ENCODE data around the gene AKAP11. TPM values are rescaled to one million over a fixed set of nuclear protein-coding genes. Genes with fewer than 3 reads are reported as not detected.
A peak's percentile ranks its signal among the peaks of the same experiment; 100 is the strongest.

The AKAP11 gene
- polyA plus RNA-seq, 1 experiment, result 29.8 TPM

DNA sequence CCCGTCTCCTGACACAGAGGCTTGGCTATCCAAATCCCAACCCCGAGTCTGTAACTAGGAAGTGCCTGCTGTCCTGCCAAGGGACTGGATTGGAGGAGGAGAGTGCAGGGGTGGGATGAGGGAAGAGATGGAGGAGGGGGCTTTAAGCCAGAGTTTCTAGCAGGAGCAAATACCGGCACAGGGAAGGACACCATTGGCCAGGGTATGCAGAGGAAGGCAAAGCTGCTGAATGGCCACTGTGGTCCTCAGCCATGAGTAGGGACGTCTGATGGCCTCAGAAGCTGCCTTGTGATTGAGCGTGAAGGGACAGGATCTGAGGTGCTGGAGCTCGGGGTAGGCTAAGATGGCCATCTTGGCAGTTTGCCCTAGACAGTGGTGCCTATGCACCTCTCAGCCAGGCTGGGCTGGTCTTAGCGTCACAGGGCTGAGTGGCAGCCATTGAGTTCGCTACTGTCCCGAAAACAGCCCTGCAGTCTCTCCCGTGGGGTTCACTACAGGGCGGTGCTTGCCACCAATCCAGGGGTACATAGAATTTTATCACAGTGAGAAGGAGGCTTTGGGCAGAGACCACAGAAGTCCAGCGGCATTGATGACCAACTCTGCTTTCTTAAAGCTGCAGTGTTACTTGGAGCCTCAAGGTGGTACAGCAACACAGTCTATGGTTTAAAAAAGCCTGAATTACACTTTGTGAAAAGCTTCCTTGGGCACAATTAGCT, 61.8 kb downstream of the AKAP11 start:
- POLR2A ChIA-PET, result no interaction called here
- H3K4me3 ChIP-seq (ENCODE audit: low read depth, low read length), result no peak overlapping the region
- no peaks in the 10 kb centered on the region for H3K27me3 ChIP-seq (ENCODE audit: control insufficient read depth, insufficient read depth, low read length)
- H3K27ac ChIP-seq (ENCODE audit: low read depth, low read length), result no peak overlapping the region
- peak; percentile 58 for TF ChIP-seq CTCF (IDR thresholded peaks at IDR 0.05; ENCODE audit: low read depth, low read length)
- no peaks in the 10 kb centered on the region for H3K9me3 ChIP-seq (ENCODE audit: control insufficient read depth, insufficient read depth, low read length)
- no peak for DNase-seq (ENCODE audit: low read depth, low spot score)
- CTCF ChIA-PET, result interaction anchor here (0.6 to 1.4 kb wide), 2 partner anchors 146 to 585 kb away, joined by 3 to 4 read pairs; no protein-coding TSS in a partner anchor

DNA sequence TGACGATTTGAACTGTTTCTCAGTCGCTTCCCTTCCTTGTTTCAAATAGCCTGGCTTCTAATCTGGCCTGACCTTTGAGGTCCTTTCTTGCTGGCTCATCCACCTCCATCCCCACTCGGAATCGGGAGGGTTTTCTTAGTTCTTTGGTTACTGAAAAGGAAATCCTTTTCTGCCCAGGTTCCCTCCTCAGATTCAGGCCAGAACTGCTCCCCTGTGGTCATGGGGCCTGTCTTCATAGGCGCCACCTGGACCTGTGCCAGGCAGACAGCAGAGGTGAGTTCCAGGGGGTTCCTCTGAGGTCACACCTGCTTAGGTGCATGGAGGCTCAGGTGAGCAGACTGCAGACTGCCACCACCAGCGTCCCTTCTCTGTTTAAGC, 62.4 kb downstream of the AKAP11 start:
- POLR2A ChIA-PET, result no interaction called here
- no peak for TF ChIP-seq CTCF (IDR thresholded peaks at IDR 0.05; ENCODE audit: low read depth, low read length)
- Histone ChIP-seq H3K27me3 (ENCODE audit: control insufficient read depth, insufficient read depth, low read length) (no peaks in the 10 kb centered on the region), H3K4me3 (ENCODE audit: low read depth, low read length) (no peak overlapping the region), H3K27ac (ENCODE audit: low read depth, low read length) (no peak overlapping the region), H3K9me3 (ENCODE audit: control insufficient read depth, insufficient read depth, low read length) (no peaks in the 10 kb centered on the region)
- CTCF ChIA-PET, result interaction anchor here (0.6 to 1.4 kb wide), 2 partner anchors 146 to 584 kb away, joined by 3 to 4 read pairs; no protein-coding TSS in a partner anchor
- DNase-seq (ENCODE audit: low read depth, low spot score), result no peak

GRCh38 chr13:42337808-42338600, 66.1 kb downstream of the AKAP11 start:
- no peak overlapping the region for H3K4me3 ChIP-seq (ENCODE audit: low read depth, low read length)
- no peak for TF ChIP-seq CTCF (IDR thresholded peaks at IDR 0.05; ENCODE audit: low read depth, low read length)
- ChIA-PET CTCF (no interaction called here), POLR2A (no interaction called here)
- no peak overlapping the region for H3K27ac ChIP-seq (ENCODE audit: low read depth, low read length)
- H3K9me3 ChIP-seq (ENCODE audit: control insufficient read depth, insufficient read depth, low read length), result no peaks in the 10 kb centered on the region
- DNase-seq (ENCODE audit: low read depth, low spot score), result no peak
- peaks cover 2% of the 10 kb centered on the region for H3K27me3 ChIP-seq (ENCODE audit: control insufficient read depth, insufficient read depth, low read length)

GRCh38 chr13:42345367-42345766, 73.4 kb downstream of the AKAP11 start:
- H3K9me3 ChIP-seq (ENCODE audit: control insufficient read depth, insufficient read depth, low read length), result no peaks in the 10 kb centered on the region
- TF ChIP-seq CTCF (IDR thresholded peaks at IDR 0.05; ENCODE audit: low read depth, low read length), result no peak
- no peak for DNase-seq (ENCODE audit: low read depth, low spot score)
- ChIA-PET POLR2A (no interaction called here), CTCF (no interaction called here)
- peaks cover 7% of the 10 kb centered on the region for H3K27me3 ChIP-seq (ENCODE audit: control insufficient read depth, insufficient read depth, low read length)
- H3K4me3 ChIP-seq (ENCODE audit: low read depth, low read length), result no peak overlapping the region
- H3K27ac ChIP-seq (ENCODE audit: low read depth, low read length), result no peak overlapping the region

DNA sequence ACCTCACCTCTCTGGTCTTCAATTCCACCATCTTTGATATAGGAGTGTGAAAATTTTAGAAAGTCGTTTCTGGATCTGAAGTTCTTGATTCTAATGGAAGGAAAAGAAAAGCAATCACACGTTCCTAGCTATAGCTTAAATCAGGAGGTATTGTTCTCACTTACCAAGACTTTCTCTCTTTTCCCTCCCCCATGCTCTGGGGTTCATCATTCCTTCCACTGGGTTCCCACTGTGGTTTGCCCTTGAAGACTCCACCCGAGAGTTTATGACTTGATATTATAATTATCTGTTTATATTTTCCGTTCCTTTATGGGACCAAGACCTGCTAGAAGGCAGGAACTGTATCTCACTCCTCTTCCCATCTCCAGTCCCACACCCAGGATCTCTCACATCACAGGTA, 76.6 kb downstream of the AKAP11 start:
- H3K4me3 ChIP-seq (ENCODE audit: low read depth, low read length), result no peak overlapping the region
- no peak for TF ChIP-seq CTCF (IDR thresholded peaks at IDR 0.05; ENCODE audit: low read depth, low read length)
- DNase-seq (ENCODE audit: low read depth, low spot score), result no peak
- no peaks in the 10 kb centered on the region for H3K9me3 ChIP-seq (ENCODE audit: control insufficient read depth, insufficient read depth, low read length)
- no peak overlapping the region for H3K27ac ChIP-seq (ENCODE audit: low read depth, low read length)
- ChIA-PET POLR2A (no interaction called here), CTCF (no interaction called here)
- H3K27me3 ChIP-seq (ENCODE audit: control insufficient read depth, insufficient read depth, low read length), result peaks cover 3% of the 10 kb centered on the region
